ENCODE data around the gene C19orf33. TPM values are rescaled to one million over a fixed set of nuclear protein-coding genes. Genes with fewer than 3 reads are reported as not detected.

C19orf33 gene
- total RNA-seq, 1 donor from 2014 or later, result not detected

DNA sequence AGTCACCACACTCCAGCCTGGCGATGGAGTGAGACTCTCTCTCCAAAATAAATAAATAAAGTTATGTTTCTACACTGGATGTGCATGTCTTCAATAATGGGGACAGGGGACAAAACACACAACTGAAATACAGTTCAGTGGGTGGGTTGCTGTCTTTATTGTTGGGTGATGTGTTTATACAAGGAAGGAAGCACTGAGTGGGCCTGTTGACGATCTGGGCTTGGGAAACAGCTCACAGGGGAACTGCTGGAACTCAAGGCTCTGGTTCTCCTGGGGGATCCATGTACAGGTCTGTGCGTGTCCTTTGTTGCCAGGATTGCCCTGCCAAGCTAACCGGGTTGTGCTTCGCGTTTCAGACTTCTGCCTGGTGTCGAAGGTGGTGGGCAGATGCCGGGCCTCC, 20.8 kb upstream of the C19orf33 start:
- no peaks in the 10 kb centered on the region for H3K27me3 Mint-ChIP-seq (ENCODE audit: low read depth)
- TF ChIP-seq, protein P1, sequence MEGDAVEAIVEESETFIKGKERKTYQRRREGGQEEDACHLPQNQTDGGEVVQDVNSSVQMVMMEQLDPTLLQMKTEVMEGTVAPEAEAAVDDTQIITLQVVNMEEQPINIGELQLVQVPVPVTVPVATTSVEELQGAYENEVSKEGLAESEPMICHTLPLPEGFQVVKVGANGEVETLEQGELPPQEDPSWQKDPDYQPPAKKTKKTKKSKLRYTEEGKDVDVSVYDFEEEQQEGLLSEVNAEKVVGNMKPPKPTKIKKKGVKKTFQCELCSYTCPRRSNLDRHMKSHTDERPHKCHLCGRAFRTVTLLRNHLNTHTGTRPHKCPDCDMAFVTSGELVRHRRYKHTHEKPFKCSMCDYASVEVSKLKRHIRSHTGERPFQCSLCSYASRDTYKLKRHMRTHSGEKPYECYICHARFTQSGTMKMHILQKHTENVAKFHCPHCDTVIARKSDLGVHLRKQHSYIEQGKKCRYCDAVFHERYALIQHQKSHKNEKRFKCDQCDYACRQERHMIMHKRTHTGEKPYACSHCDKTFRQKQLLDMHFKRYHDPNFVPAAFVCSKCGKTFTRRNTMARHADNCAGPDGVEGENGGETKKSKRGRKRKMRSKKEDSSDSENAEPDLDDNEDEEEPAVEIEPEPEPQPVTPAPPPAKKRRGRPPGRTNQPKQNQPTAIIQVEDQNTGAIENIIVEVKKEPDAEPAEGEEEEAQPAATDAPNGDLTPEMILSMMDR (conservative IDR thresholded peaks at IDR 0.05), result no peak
- no peak for DNase-seq (ENCODE audit: low read depth, low spot score)
- no peaks in the 10 kb centered on the region for H3K9me3 Mint-ChIP-seq
- H3K36me3 Mint-ChIP-seq (ENCODE audit: low read depth), result no peaks in the 10 kb centered on the region
- H3K4me1 Mint-ChIP-seq, result peaks cover 20% of the 10 kb centered on the region
- no peak overlapping the region for H3K27ac Mint-ChIP-seq (ENCODE audit: unreplicated experiment)
- H3K4me3 Mint-ChIP-seq, result no peak overlapping the region

DNA sequence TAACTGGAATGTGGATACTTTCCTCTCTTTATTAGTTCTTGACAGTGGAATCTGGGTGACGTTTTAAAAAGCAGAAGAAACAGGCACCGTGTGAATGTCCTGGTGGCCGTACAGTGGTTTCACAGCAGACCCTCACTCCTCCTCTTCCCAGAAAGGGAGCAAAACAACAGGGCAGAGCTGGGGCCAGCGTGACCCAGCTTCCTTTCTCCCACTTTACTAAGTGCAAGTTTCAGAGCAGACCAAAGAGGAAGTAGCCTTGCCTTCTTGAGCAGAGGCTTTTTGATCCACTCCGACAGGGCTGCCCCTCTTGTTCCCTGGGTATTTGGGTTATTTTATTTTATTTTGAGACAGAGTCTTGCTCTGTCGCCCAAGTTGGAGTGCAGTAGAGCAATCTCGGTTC, 19.6 kb upstream of the C19orf33 start:
- TF ChIP-seq, protein P1 (conservative IDR thresholded peaks at IDR 0.05), result no peak
- no peak for DNase-seq (ENCODE audit: low read depth, low spot score)
- no peak overlapping the region for H3K4me3 Mint-ChIP-seq
- H3K36me3 Mint-ChIP-seq (ENCODE audit: low read depth), result no peaks in the 10 kb centered on the region
- H3K4me1 Mint-ChIP-seq, result peaks cover 14% of the 10 kb centered on the region
- H3K27ac Mint-ChIP-seq (ENCODE audit: unreplicated experiment), result no peak overlapping the region
- no peaks in the 10 kb centered on the region for H3K9me3 Mint-ChIP-seq
- no peaks in the 10 kb centered on the region for H3K27me3 Mint-ChIP-seq (ENCODE audit: low read depth)

DNA sequence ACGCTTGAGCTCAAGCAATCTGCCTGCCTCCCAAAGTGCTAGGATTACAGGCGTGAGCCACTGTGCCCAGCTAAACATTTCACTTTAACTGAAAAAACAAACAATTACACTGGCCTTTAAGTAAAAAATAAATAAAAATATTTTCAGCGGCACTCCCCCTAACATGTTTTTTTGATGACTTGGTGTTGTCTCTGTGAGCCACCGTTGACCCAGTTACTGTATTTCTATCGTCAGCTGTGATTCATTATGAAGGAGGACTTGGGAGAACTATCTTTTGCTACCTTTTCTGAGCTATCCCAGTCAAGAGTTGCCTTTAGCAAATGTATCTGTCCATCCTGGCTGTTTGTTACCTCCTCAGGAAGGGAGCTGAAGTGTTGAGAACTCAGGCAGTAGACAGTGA, 18.5 kb upstream of the C19orf33 start:
- H3K27me3 Mint-ChIP-seq (ENCODE audit: low read depth), result no peaks in the 10 kb centered on the region
- TF ChIP-seq, protein P1 (conservative IDR thresholded peaks at IDR 0.05), result no peak
- H3K4me1 Mint-ChIP-seq, result peaks cover 11% of the 10 kb centered on the region
- no peaks in the 10 kb centered on the region for H3K36me3 Mint-ChIP-seq (ENCODE audit: low read depth)
- DNase-seq (ENCODE audit: low read depth, low spot score), result no peak
- H3K4me3 Mint-ChIP-seq, result no peak overlapping the region
- no peaks in the 10 kb centered on the region for H3K9me3 Mint-ChIP-seq
- H3K27ac Mint-ChIP-seq (ENCODE audit: unreplicated experiment), result no peak overlapping the region

DNA sequence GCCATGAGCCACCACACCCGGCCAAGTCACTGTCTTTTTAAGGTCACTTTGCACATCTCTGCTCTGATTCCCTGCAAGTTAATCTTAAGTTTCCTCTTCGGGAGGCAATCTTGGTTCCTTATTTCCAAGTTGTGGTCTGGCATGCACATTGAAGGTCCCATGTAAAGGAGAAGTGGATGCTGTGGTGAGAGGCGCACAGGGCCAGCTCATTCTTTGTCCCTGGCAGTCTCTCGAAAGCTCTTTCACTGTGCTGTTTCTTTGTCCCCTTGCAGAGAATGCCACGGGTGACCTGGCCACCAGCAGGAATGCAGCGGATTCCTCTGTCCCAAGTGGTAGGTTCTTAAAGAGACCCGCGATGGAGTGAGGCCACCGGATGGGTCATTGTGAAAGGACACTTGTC, 16.4 kb upstream of the C19orf33 start:
- TF ChIP-seq, protein P1 (conservative IDR thresholded peaks at IDR 0.05), result no peak
- DNase-seq (ENCODE audit: low read depth, low spot score), result no peak
- Mint-ChIP-seq H3K27me3 (ENCODE audit: low read depth) (no peaks in the 10 kb centered on the region), H3K36me3 (ENCODE audit: low read depth) (no peaks in the 10 kb centered on the region), H3K9me3 (no peaks in the 10 kb centered on the region), H3K27ac (ENCODE audit: unreplicated experiment) (peak overlapping the region; percentile 99), H3K4me3 (no peak overlapping the region), H3K4me1 (peaks cover 11% of the 10 kb centered on the region)

GRCh38 chr19:38288123-38288855, 15.8 kb upstream of the C19orf33 start:
- H3K27ac Mint-ChIP-seq (ENCODE audit: unreplicated experiment), result no peak overlapping the region
- H3K36me3 Mint-ChIP-seq (ENCODE audit: low read depth), result no peaks in the 10 kb centered on the region
- H3K9me3 Mint-ChIP-seq, result no peaks in the 10 kb centered on the region
- no peak for DNase-seq (ENCODE audit: low read depth, low spot score)
- peaks cover 11% of the 10 kb centered on the region for H3K4me1 Mint-ChIP-seq
- TF ChIP-seq, protein P1 (conservative IDR thresholded peaks at IDR 0.05), result no peak
- H3K27me3 Mint-ChIP-seq (ENCODE audit: low read depth), result no peaks in the 10 kb centered on the region
- no peak overlapping the region for H3K4me3 Mint-ChIP-seq

All from neural crest cell (in vitro differentiated cells).